Activated B cell treated with CpG ODN at 0.5 μM for 24 hours (primary cell): ENCODE measurements around the gene RERE. TPM values are rescaled to one million over a fixed set of nuclear protein-coding genes. Genes with fewer than 3 reads are reported as not detected.

ENCODE experiments used
- ATAC-seq: fragments of 200-7000 bp; cut with Tn5 transposase; one replicate; pipeline ENCODE4 v1.10.0; 2021; ENCODE audit warnings: low read depth, mild to moderate bottlenecking, moderate library complexity
- CTCF ChIA-PET: fragments of 350-600 bp; sonication (Branson Sonifier 250); formaldehyde crosslinking; loops from one replicate; lab custom pipeline; 2021; ENCODE audit warnings: antibody characterized with exemption; lab: Charles Lee
- POLR2A ChIA-PET: fragments of 350-600 bp; sonication (Branson Sonifier 250); formaldehyde crosslinking; loops from one replicate; lab custom pipeline; 2021; ENCODE audit warnings: antibody characterized with exemption; lab: Charles Lee
- DNase-seq: peaks from one replicate; pipeline ENCODE4 v3.0.0; 2022
- H3K27ac Mint-ChIP-seq: one replicate; pipeline ENCODE4 v1.8.0; 2020; ENCODE audit warnings: mixed read lengths
- H3K27me3 Mint-ChIP-seq: one replicate; pipeline ENCODE4 v1.8.0; 2021; ENCODE audit warnings: mixed read lengths
- H3K36me3 Mint-ChIP-seq: one replicate; pipeline ENCODE4 v1.8.0; 2021; ENCODE audit warnings: low read depth, mixed read lengths
- H3K4me1 Mint-ChIP-seq: one replicate; pipeline ENCODE4 v1.8.0; 2021; ENCODE audit warnings: mixed read lengths
- H3K4me3 Mint-ChIP-seq: one replicate; pipeline ENCODE4 v1.8.0; 2020; ENCODE audit warnings: mild to moderate bottlenecking, mixed read lengths
- H3K9me3 Mint-ChIP-seq: one replicate; pipeline ENCODE4 v1.8.0; 2020; ENCODE audit warnings: mixed read lengths
- CTCF ChIP-seq: fragments of 200-600 bp; IDR thresholded peaks from one replicate; pipeline ENCODE4 v1.8.0; 2022; ENCODE audit warnings: antibody characterized with exemption, mild to moderate bottlenecking
- intact Hi-C: fragments of 100-400 bp; cut with micrococcal nuclease; formaldehyde crosslinking; loops from one replicate; pipeline ENCODE4 v1.15.1; 2024
- total RNA-seq: library from RNA; stranded (reverse); gene quantifications from 2 replicates; pipeline ENCODE4 v1.2.3, GENCODE V29; 2022

The RERE gene
- total RNA-seq, 1 donor from 2014 or later: 98.8 TPM

GRCh38 chr1:8722366-8722765 is 95.1 kb downstream of the RERE start:
- no peak overlapping the region for H3K4me3 Mint-ChIP-seq
- CTCF ChIA-PET: interaction anchor here (0.7 to 11.0 kb wide), 2 partner anchors 161 to 709 kb away, joined by 3 to 180 read pairs; no protein-coding TSS in a partner anchor
- no peaks in the 10 kb centered on the region for H3K9me3 Mint-ChIP-seq
- TF ChIP-seq CTCF: no peak
- peaks cover 53% of the 10 kb centered on the region for H3K4me1 Mint-ChIP-seq
- no peaks in the 10 kb centered on the region for H3K27me3 Mint-ChIP-seq
- no peak for ATAC-seq
- POLR2A ChIA-PET: interaction anchor here (0.5 kb wide), 1 partner anchor 95 kb away, joined by 3 read pairs; the partner anchor contains the start of gene RERE
- no peak overlapping the region for H3K27ac Mint-ChIP-seq
- intact Hi-C loops: loop anchor here (5.0 kb wide), 1 partner anchor 35 kb away; no protein-coding TSS in a partner anchor
- DNase-seq: no peak
- H3K36me3 Mint-ChIP-seq: peaks cover 3% of the 10 kb centered on the region

- Mint-ChIP-seq H3K4me3 (no peak overlapping the region), H3K9me3 (no peaks in the 10 kb centered on the region), H3K27me3 (no peaks in the 10 kb centered on the region), H3K4me1 (peaks cover 53% of the 10 kb centered on the region), H3K36me3 (peaks cover 3% of the 10 kb centered on the region), H3K27ac (no peak overlapping the region)
- intact Hi-C loops: loop anchor here (5.0 kb wide), 1 partner anchor 35 kb away; no protein-coding TSS in a partner anchor
- ATAC-seq (no peak), DNase-seq (no peak)
- ChIA-PET POLR2A (interaction anchor here (0.5 kb wide), 1 partner anchor 96 kb away, joined by 3 read pairs; the partner anchor contains the start of gene RERE), CTCF (interaction anchor here (11.0 kb wide), 1 partner anchor 160 kb away, joined by 180 read pairs; no protein-coding TSS in a partner anchor)
- no peak for TF ChIP-seq CTCF
Measured at GRCh38 chr1:8721679-8722324, 95.6 kb downstream of the RERE start.

DNA sequence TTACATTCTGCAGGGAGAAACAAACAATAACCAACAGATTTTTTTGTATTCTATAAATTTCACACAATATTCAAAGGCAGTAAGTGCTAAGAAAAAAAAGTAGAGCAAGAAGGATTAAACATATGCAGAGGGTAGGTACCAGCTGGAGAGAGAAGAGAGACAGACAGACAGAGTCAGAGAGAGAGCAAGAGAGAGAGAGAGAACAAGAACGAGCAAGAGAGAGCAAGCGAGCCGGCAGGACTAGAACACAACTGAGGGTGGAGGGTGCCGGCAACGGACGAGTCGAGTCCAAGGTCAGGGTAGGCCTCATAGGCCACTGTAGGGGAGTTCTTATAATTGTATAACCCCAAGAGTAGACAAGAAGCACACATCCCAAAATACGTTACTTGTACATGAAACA is 97.1 kb downstream of the RERE start:
- H3K27ac Mint-ChIP-seq: no peak overlapping the region
- no peaks in the 10 kb centered on the region for H3K9me3 Mint-ChIP-seq
- H3K36me3 Mint-ChIP-seq: peaks cover 3% of the 10 kb centered on the region
- H3K4me1 Mint-ChIP-seq: peaks cover 61% of the 10 kb centered on the region
- DNase-seq (no peak), ATAC-seq (no peak)
- intact Hi-C loops: loop anchor here (5.0 kb wide), 1 partner anchor 33 kb away; no protein-coding TSS in a partner anchor
- TF ChIP-seq CTCF: no peak
- ChIA-PET CTCF (no interaction called here), POLR2A (interaction anchor here (0.8 kb wide), 1 partner anchor 298 kb away, joined by 6 read pairs; no protein-coding TSS in a partner anchor)
- no peaks in the 10 kb centered on the region for H3K27me3 Mint-ChIP-seq
- no peak overlapping the region for H3K4me3 Mint-ChIP-seq

- no peaks in the 10 kb centered on the region for H3K9me3 Mint-ChIP-seq
- TF ChIP-seq CTCF: no peak
- H3K36me3 Mint-ChIP-seq: peaks cover 3% of the 10 kb centered on the region
- CTCF ChIA-PET: interaction anchor here (0.6 to 1.1 kb wide), 6 partner anchors 8 to 158 kb away, joined by 3 read pairs; no protein-coding TSS in a partner anchor
- intact Hi-C loops: no loop called here
- no peak overlapping the region for H3K4me3 Mint-ChIP-seq
- POLR2A ChIA-PET: interaction anchor here (1.0 to 1.5 kb wide), 2 partner anchors 18 to 56 kb away, joined by 3 to 5 read pairs; no protein-coding TSS in a partner anchor
- H3K27me3 Mint-ChIP-seq: no peaks in the 10 kb centered on the region
- H3K27ac Mint-ChIP-seq: no peak overlapping the region
- DNase-seq (no peak), ATAC-seq (no peak)
- peaks cover 69% of the 10 kb centered on the region for H3K4me1 Mint-ChIP-seq
Measured at GRCh38 chr1:8718850-8719361, 98.5 kb downstream of the RERE start.

GRCh38 chr1:8717148-8717547 is 100.3 kb downstream of the RERE start:
- DNase-seq: no peak
- Mint-ChIP-seq H3K4me3 (no peak overlapping the region), H3K4me1 (peaks cover 65% of the 10 kb centered on the region), H3K9me3 (no peaks in the 10 kb centered on the region), H3K27ac (no peak overlapping the region), H3K36me3 (peaks cover 3% of the 10 kb centered on the region), H3K27me3 (no peaks in the 10 kb centered on the region)
- no peak for ATAC-seq
- ChIA-PET POLR2A (no interaction called here), CTCF (interaction anchor here (1.1 to 2.0 kb wide), 3 partner anchors 9 to 132 kb away, joined by 4 to 9 read pairs (median 6); no protein-coding TSS in a partner anchor)
- intact Hi-C loops: no loop called here
- no peak for TF ChIP-seq CTCF
